ENCODE results near the gene ATP5MC2.

The ATP5MC2 gene

GRCh38 chr12:53710091-53710490 lies 34.2 kb upstream of the ATP5MC2 start:
- TF ChIP-seq EZH2phosphoT487 (IDR thresholded peaks at IDR 0.05; ENCODE audit: low read depth) (no peak), CTCF (IDR thresholded peaks at IDR 0.05; ENCODE audit: low read depth, low read length) (no peak)
- H2AFZ ChIP-seq (ENCODE audit: low read depth, low read length) = no peak overlapping the region
- no peak overlapping the region for H3K4me2 ChIP-seq (ENCODE audit: low read length)
- H3K79me2 ChIP-seq (ENCODE audit: low read length) = no peaks in the 10 kb centered on the region
- no peak overlapping the region for H3K4me3 ChIP-seq (ENCODE audit: low read length)
- no peaks in the 10 kb centered on the region for H3K36me3 ChIP-seq (replicated peaks; ENCODE audit: low read depth, low read length)
- peaks cover 33% of the 10 kb centered on the region for H3K27me3 ChIP-seq (ENCODE audit: low read depth, low read length)
- no peak overlapping the region for H3K9ac ChIP-seq (ENCODE audit: low read length)
- peaks cover 14% of the 10 kb centered on the region for H3K4me1 ChIP-seq (ENCODE audit: low read length)
- no peaks in the 10 kb centered on the region for H4K20me1 ChIP-seq (ENCODE audit: insufficient read depth, low read length)
- no peak overlapping the region for H3K27ac ChIP-seq (ENCODE audit: low read length)
- no peaks in the 10 kb centered on the region for H3K9me3 ChIP-seq (ENCODE audit: insufficient read depth, low read length)

DNA sequence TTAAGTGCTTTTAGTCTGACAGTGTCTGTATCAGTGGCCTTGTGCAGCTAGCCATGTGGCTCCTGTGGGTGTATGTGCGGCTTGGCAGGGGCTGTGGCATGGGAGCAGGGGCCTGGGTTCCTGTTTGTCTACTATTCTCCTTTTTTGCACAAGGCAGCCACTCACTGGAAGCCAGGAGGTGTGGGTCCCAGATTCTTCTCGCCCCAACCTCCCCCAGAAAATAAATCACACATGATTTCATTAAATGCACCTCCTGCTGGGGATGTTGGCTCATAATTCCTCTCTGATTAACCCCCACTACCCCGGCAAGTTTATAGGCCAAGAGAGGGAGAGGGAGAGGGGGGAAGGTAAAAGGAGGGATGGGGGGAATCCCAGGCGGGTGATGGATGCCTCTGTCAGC lies 33.8 kb upstream of the ATP5MC2 start:
- no peak overlapping the region for H3K4me2 ChIP-seq (ENCODE audit: low read length)
- no peak for TF ChIP-seq EZH2phosphoT487 (IDR thresholded peaks at IDR 0.05; ENCODE audit: low read depth)
- no peak for TF ChIP-seq CTCF (IDR thresholded peaks at IDR 0.05; ENCODE audit: low read depth, low read length)
- H3K9ac ChIP-seq (ENCODE audit: low read length) = no peak overlapping the region
- H3K4me1 ChIP-seq (ENCODE audit: low read length) = peaks cover 14% of the 10 kb centered on the region
- no peaks in the 10 kb centered on the region for H3K9me3 ChIP-seq (ENCODE audit: insufficient read depth, low read length)
- H3K79me2 ChIP-seq (ENCODE audit: low read length) = no peaks in the 10 kb centered on the region
- H3K36me3 ChIP-seq (replicated peaks; ENCODE audit: low read depth, low read length) = no peaks in the 10 kb centered on the region
- peaks cover 34% of the 10 kb centered on the region for H3K27me3 ChIP-seq (ENCODE audit: low read depth, low read length)
- no peak overlapping the region for H3K27ac ChIP-seq (ENCODE audit: low read length)
- no peak overlapping the region for H2AFZ ChIP-seq (ENCODE audit: low read depth, low read length)
- H4K20me1 ChIP-seq (ENCODE audit: insufficient read depth, low read length) = no peaks in the 10 kb centered on the region
- H3K4me3 ChIP-seq (ENCODE audit: low read length) = no peak overlapping the region

GRCh38 chr12:53706080-53706479 lies 30.2 kb upstream of the ATP5MC2 start:
- H2AFZ ChIP-seq (ENCODE audit: low read depth, low read length) = no peak overlapping the region
- no peak overlapping the region for H3K27ac ChIP-seq (ENCODE audit: low read length)
- H3K4me3 ChIP-seq (ENCODE audit: low read length) = no peak overlapping the region
- no peaks in the 10 kb centered on the region for H3K79me2 ChIP-seq (ENCODE audit: low read length)
- peaks cover 7% of the 10 kb centered on the region for H3K4me1 ChIP-seq (ENCODE audit: low read length)
- H3K4me2 ChIP-seq (ENCODE audit: low read length) = no peak overlapping the region
- H4K20me1 ChIP-seq (ENCODE audit: insufficient read depth, low read length) = no peaks in the 10 kb centered on the region
- H3K27me3 ChIP-seq (ENCODE audit: low read depth, low read length) = peaks cover 64% of the 10 kb centered on the region
- no peaks in the 10 kb centered on the region for H3K9me3 ChIP-seq (ENCODE audit: insufficient read depth, low read length)
- no peaks in the 10 kb centered on the region for H3K36me3 ChIP-seq (replicated peaks; ENCODE audit: low read depth, low read length)
- H3K9ac ChIP-seq (ENCODE audit: low read length) = no peak overlapping the region
- TF ChIP-seq EZH2phosphoT487 (IDR thresholded peaks at IDR 0.05; ENCODE audit: low read depth) (no peak), CTCF (IDR thresholded peaks at IDR 0.05; ENCODE audit: low read depth, low read length) (no peak)

DNA sequence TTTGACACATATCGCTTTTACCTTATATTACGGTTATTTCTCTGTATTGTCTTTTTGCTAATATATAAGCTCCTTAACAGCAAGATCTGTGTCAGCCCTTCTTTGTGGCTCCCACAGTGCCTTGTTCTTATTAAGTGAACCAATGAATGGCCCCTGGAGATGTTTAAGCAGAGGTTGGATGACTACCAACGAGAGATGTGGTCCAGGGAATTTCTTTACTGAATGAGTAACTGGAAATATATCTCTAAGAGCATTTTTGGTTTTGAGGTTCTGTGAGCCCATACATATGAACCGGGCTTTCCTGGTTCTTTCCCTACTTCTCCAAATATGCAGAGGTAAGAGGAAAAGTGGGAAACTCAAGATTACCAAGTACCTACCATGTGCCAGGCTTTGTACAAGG lies 27.9 kb upstream of the ATP5MC2 start:
- Histone ChIP-seq H4K20me1 (ENCODE audit: insufficient read depth, low read length) (no peaks in the 10 kb centered on the region), H3K9me3 (ENCODE audit: insufficient read depth, low read length) (no peaks in the 10 kb centered on the region), H3K4me3 (ENCODE audit: low read length) (no peak overlapping the region), H3K4me1 (ENCODE audit: low read length) (peaks cover 5% of the 10 kb centered on the region; the same call in 1 of the 2 replicates), H3K36me3 (replicated peaks; ENCODE audit: low read depth, low read length) (no peaks in the 10 kb centered on the region), H3K9ac (ENCODE audit: low read length) (no peak overlapping the region), H3K79me2 (ENCODE audit: low read length) (no peaks in the 10 kb centered on the region), H3K4me2 (ENCODE audit: low read length) (no peak overlapping the region), H3K27ac (ENCODE audit: low read length) (no peak overlapping the region), H3K27me3 (ENCODE audit: low read depth, low read length) (peaks cover 75% of the 10 kb centered on the region), H2AFZ (ENCODE audit: low read depth, low read length) (no peak overlapping the region)
- TF ChIP-seq CTCF (IDR thresholded peaks at IDR 0.05; ENCODE audit: low read depth, low read length) (no peak), EZH2phosphoT487 (IDR thresholded peaks at IDR 0.05; ENCODE audit: low read depth) (no peak)
